Stomach (tissue), 19 donors: ENCODE data around the gene VPREB1. TPM values are rescaled to one million over a fixed set of nuclear protein-coding genes. Genes with fewer than 3 reads are reported as not detected.

Experiments used
- DNase-seq, 2 donors: peaks; one replicate each; pipeline versions ENCODE4 v3.0.0 to v3.0.0-alpha.2; 2013 to 2019
- H3K27ac ChIP-seq, 5 donors: fragments of 200-600 bp in 4 of 5; sonication (generic) in 4 of 5; one replicate each; pipeline ENCODE4 v1.5.1; 2013 to 2019; ENCODE audit warnings: mild to moderate bottlenecking in 1 of 5, moderate library complexity in 1 of 5
- H3K27me3 ChIP-seq, 3 donors: fragments of 200-600 bp; sonication (generic); one replicate each; pipeline ENCODE4 v1.5.1; 2017 to 2019; ENCODE audit warnings: mixed run types in 1 of 3
- H3K36me3 ChIP-seq, 4 donors: fragments of 200-600 bp; sonication (generic); 1 replicate in 3 of 4; 2 replicates in 1 of 4; pipeline ENCODE4 v1.5.1; 2016 to 2019
- H3K4me1 ChIP-seq, 4 donors: fragments of 200-600 bp; sonication (generic); one replicate each; pipeline ENCODE4 v1.5.1; 2016 to 2019
- H3K4me3 ChIP-seq, 4 donors: fragments of 200-600 bp; sonication (generic) in 3 of 4; one replicate each; pipeline ENCODE4 v1.5.1; 2016 to 2019; ENCODE audit warnings: mild to moderate bottlenecking in 1 of 4
- H3K9me3 ChIP-seq, 4 donors: fragments of 200-600 bp; sonication (generic); one replicate each; pipeline ENCODE4 v1.5.1; 2016 to 2019
- CTCF ChIP-seq, 7 experiments: fragments of 450-650 bp in 4 of 7; fragments of 200-600 bp in 3 of 7; sonication (generic) in 3 of 7; IDR thresholded peaks; one replicate each; pipeline ENCODE4 v1.5.1; 2016 to 2019; ENCODE audit warnings: antibody characterized with exemption in 7 of 7, control low read depth in 2 of 7, mild to moderate bottlenecking in 1 of 7
- EP300 ChIP-seq: sonication (generic); formaldehyde crosslinking; IDR thresholded peaks from one replicate; pipeline ENCODE4 v1.6.1; 2017; ENCODE audit warnings: antibody characterized with exemption
- POLR2A ChIP-seq, 4 donors: fragments of 450-650 bp; IDR thresholded peaks; one replicate each; pipeline ENCODE4 v1.6.1; 2016; ENCODE audit warnings: antibody characterized with exemption in 4 of 4, control low read depth in 2 of 4, mild to moderate bottlenecking in 1 of 4, moderate library complexity in 1 of 4
- POLR2AphosphoS5 ChIP-seq, 3 donors: sonication (generic); formaldehyde crosslinking; IDR thresholded peaks; one replicate each; pipeline ENCODE4 v1.6.1; 2016; ENCODE audit warnings: antibody characterized with exemption in 3 of 3
- WGBS, 5 donors: extraction: QIAGEN DNeasy Blood & Tissue Kit in 3 of 5; methylation state at CpG; one replicate each; pipeline versions ENCODE4 v1.1.5 to v1.1.7; 2013 to 2018; 5-methylcytosine and 5-hydroxymethylcytosine counted together
- intact Hi-C: fragments of 100-400 bp; cut with DNase I; formaldehyde crosslinking; loops from one replicate; pipeline ENCODE4 v1.15.1; 2023; ENCODE audit warnings: low total_unique reads
- long read RNA-seq, 10 donors: transcript quantifications; one replicate each; lab custom pipeline, GENCODE V29; 2026
- polyA plus RNA-seq, 3 donors: library from polyadenylated mRNA; stranded (reverse); fragments of 200-250 nt; gene quantifications; one replicate each; pipeline ENCODE4 v1.2.3, GENCODE V29; 2013
- total RNA-seq, 5 donors: library from RNA; depleted of rRNA; stranded (reverse); fragments of >200 nt; gene quantifications; one replicate each; pipeline versions ENCODE4 v1.1.0 to v1.2.3, GENCODE V29; 2014 to 2016
- donor health status: healthy with polysubstance abuse.
- donor health status: Bipolar disorder and iron deficiency.
- donor health status: healthy.

Gene VPREB1
- total RNA-seq (1 to 10 TPM in 1 of 5 donors, not detected in 4; 2.2 TPM), polyA plus RNA-seq (under 1 TPM in 1 of 3 donors, not detected in 2; 0.23 TPM)
- long read RNA-seq, donor 1: 0 reads
- long read RNA-seq, donor 2, partial matches to known transcripts: 0 of 3 reads
- long read RNA-seq, donor 2, other reads (novel, unspliced or antisense): 0 of 3 reads
- long read RNA-seq, donor 3: 0 reads
- long read RNA-seq, donor 4: 0 reads
- long read RNA-seq, donor 5, partial matches to known transcripts: 0 of 1 reads
- long read RNA-seq, donor 5, other reads (novel, unspliced or antisense): 0 of 1 reads
- long read RNA-seq, donor 6: 0 reads
- long read RNA-seq, donor 7: 0 reads
- long read RNA-seq, donor 8, partial matches to known transcripts: 0 of 1 reads
- long read RNA-seq, donor 8, other reads (novel, unspliced or antisense): 0 of 1 reads
- long read RNA-seq, donor 9: 0 reads
- long read RNA-seq, donor 10: 0 reads

GRCh38 chr22:22244316-22245250, at the start of gene VPREB1:
TSS of gene VPREB1 (plus strand) at chr22:22244786. CDS start at chr22:22244814, 28 bp downstream.
- Histone ChIP-seq H3K4me3 (no peak within 1 kb of the TSS), H3K36me3 (no peaks in the 10 kb centered on the region), H3K9me3 (no peaks in the 10 kb centered on the region), H3K4me1 (no peaks in the 10 kb centered on the region), H3K27ac (no peak within 1 kb of the TSS), H3K27me3 (peaks cover 0 to 61% (median 10%) of the 10 kb centered on the region in 3 donors)
- WGBS, 5 donors: 56 to 66% (median 61%) methylated on average over 23 to 25 of the region's 25 CpGs
- intact Hi-C loops: no loop called here
- DNase-seq: no peak
- TF ChIP-seq CTCF (IDR thresholded peaks at IDR 0.05) (no peak), POLR2A (IDR thresholded peaks at IDR 0.05) (no peak), EP300 (no peak), POLR2AphosphoS5 (IDR thresholded peaks at IDR 0.05) (no peak)

- TF ChIP-seq CTCF (IDR thresholded peaks at IDR 0.05) (no peak), POLR2AphosphoS5 (IDR thresholded peaks at IDR 0.05) (no peak), EP300 (no peak), POLR2A (IDR thresholded peaks at IDR 0.05) (no peak)
- intact Hi-C loops: no loop called here
- 33 to 65% (median 43%) methylated on average over 2 to 3 of the region's 3 CpGs for WGBS, 5 donors
- DNase-seq: no peak
- Histone ChIP-seq H3K36me3 (no peaks in the 10 kb centered on the region), H3K27ac (no peak overlapping the region), H3K4me3 (no peak overlapping the region), H3K4me1 (no peaks in the 10 kb centered on the region), H3K27me3 (peaks cover 0 to 42% (median 6%) of the 10 kb centered on the region in 3 donors), H3K9me3 (peaks cover 0 to 3% (median 0%) of the 10 kb centered on the region in 4 donors)
Observed at GRCh38 chr22:22194931-22195264, 49.7 kb upstream of the VPREB1 start.

GRCh38 chr22:22195265-22196017, 49.1 kb upstream of the VPREB1 start:
- H3K27me3 ChIP-seq: peaks cover 0 to 45% (median 6%) of the 10 kb centered on the region in 3 donors
- H3K36me3 ChIP-seq: no peaks in the 10 kb centered on the region
- peak in 5 of 7 experiments; percentile 61 to 83 (median 78) for TF ChIP-seq CTCF (IDR thresholded peaks at IDR 0.05)
- TF ChIP-seq POLR2AphosphoS5 (IDR thresholded peaks at IDR 0.05): no peak
- 52 to 63% (median 62%) methylated on average over 7 of the region's 7 CpGs for WGBS, 5 donors
- no peak overlapping the region for H3K27ac ChIP-seq
- no peaks in the 10 kb centered on the region for H3K9me3 ChIP-seq
- H3K4me1 ChIP-seq: no peaks in the 10 kb centered on the region
- intact Hi-C loops: no loop called here
- peak; percentile 83 to 91 for DNase-seq
- H3K4me3 ChIP-seq: no peak overlapping the region
